Mesenchymal stem cell (in vitro differentiated cells and primary cell): ENCODE results near the gene INMT.

Experiments
- DNase-seq: peaks from one replicate; pipeline ENCODE4 v3.0.0-alpha.2; 2013
- H2AFZ ChIP-seq: one replicate; pipeline ENCODE4 v1.6.1; 2013; ENCODE audit warnings: low read depth, mild to moderate bottlenecking, control low read depth, inconsistent platforms, low read length, moderate library complexity
- H2AK5ac ChIP-seq: 2 replicates; pipeline ENCODE4 v1.6.1; 2013; ENCODE audit warnings: low read length, moderate library complexity, mild to moderate bottlenecking, inconsistent platforms; ENCODE audit not compliant: severe bottlenecking
- H2BK120ac ChIP-seq: one replicate; pipeline ENCODE4 v1.6.1; 2013; ENCODE audit warnings: low read depth, mild to moderate bottlenecking, inconsistent platforms, low read length, moderate library complexity
- H2BK12ac ChIP-seq, 2 experiments: one replicate each; pipeline ENCODE4 v1.6.1; 2013; ENCODE audit warnings: inconsistent platforms in 2 of 2, low read length in 2 of 2, mild to moderate bottlenecking in 2 of 2, moderate library complexity in 2 of 2, control low read depth in 1 of 2
- H2BK15ac ChIP-seq: one replicate; pipeline ENCODE4 v1.6.1; 2013; ENCODE audit warnings: mild to moderate bottlenecking, low read depth, inconsistent platforms; ENCODE audit not compliant: poor library complexity, severe bottlenecking
- H2BK5ac ChIP-seq: 2 replicates; pipeline ENCODE4 v1.6.1; 2013; ENCODE audit warnings: low read depth, mild to moderate bottlenecking, low read length, control low read depth, inconsistent platforms; ENCODE audit not compliant: poor library complexity, severe bottlenecking
- H3K14ac ChIP-seq, 2 experiments: one replicate each; pipeline ENCODE4 v1.6.1; 2013; ENCODE audit warnings: inconsistent platforms in 2 of 2, low read length in 2 of 2, control low read depth in 1 of 2, mild to moderate bottlenecking in 1 of 2, moderate library complexity in 1 of 2
- H3K18ac ChIP-seq, 2 experiments: one replicate each; pipeline ENCODE4 v1.6.1; 2013; ENCODE audit warnings: inconsistent platforms in 2 of 2, low read length in 2 of 2, control low read depth in 1 of 2, low read depth in 1 of 2, mild to moderate bottlenecking in 1 of 2
- H3K23ac ChIP-seq, 2 experiments: one replicate each; pipeline ENCODE4 v1.6.1; 2013; ENCODE audit warnings: inconsistent platforms in 2 of 2, low read length in 2 of 2, mild to moderate bottlenecking in 2 of 2, moderate library complexity in 2 of 2, control low read depth in 1 of 2
- H3K27ac ChIP-seq: 2 replicates; pipeline ENCODE4 v1.5.1; 2013; ENCODE audit warnings: mild to moderate bottlenecking, moderate library complexity, low read length, control low read depth, inconsistent platforms; ENCODE audit not compliant: poor library complexity, severe bottlenecking
- H3K27me3 ChIP-seq, 2 experiments: 2 replicates each; pipeline versions ENCODE4 v1.6.1 to v1.7.0; 2013; ENCODE audit warnings: low read length in 2 of 2, mild to moderate bottlenecking in 2 of 2, moderate library complexity in 2 of 2, control low read depth in 1 of 2, inconsistent platforms in 1 of 2; ENCODE audit not compliant: control insufficient read depth in 1 of 2, insufficient read depth in 1 of 2
- H3K36me3 ChIP-seq, 2 experiments: 2 replicates each; pipeline versions ENCODE4 v1.6.1 to v1.7.0; 2013; ENCODE audit warnings: low read length in 2 of 2, control low read depth in 1 of 2, inconsistent platforms in 1 of 2, low read depth in 1 of 2, mild to moderate bottlenecking in 1 of 2; ENCODE audit not compliant: insufficient read depth in 2 of 2, control insufficient read depth in 1 of 2
- H3K4ac ChIP-seq, 2 experiments: one replicate each; pipeline ENCODE4 v1.6.1; 2013; ENCODE audit warnings: inconsistent platforms in 2 of 2, low read length in 2 of 2, mild to moderate bottlenecking in 2 of 2, moderate library complexity in 2 of 2, control low read depth in 1 of 2, low read depth in 1 of 2
- H3K4me1 ChIP-seq: 2 replicates; pipeline ENCODE4 v1.6.1; 2013; ENCODE audit warnings: low read depth, low read length, control low read depth; ENCODE audit not compliant: control insufficient read depth, insufficient read depth
- H3K4me2 ChIP-seq: 2 replicates; pipeline ENCODE4 v1.6.1; 2013; ENCODE audit warnings: low read length, mild to moderate bottlenecking, inconsistent platforms; ENCODE audit not compliant: poor library complexity, severe bottlenecking
- H3K4me3 ChIP-seq, 2 experiments: 2 replicates each; pipeline versions ENCODE4 v1.5.1 to v1.7.0; 2013; ENCODE audit warnings: low read length in 2 of 2, mild to moderate bottlenecking in 2 of 2, control low read depth in 1 of 2, low read depth in 1 of 2; ENCODE audit not compliant: insufficient read depth in 1 of 2
- H3K79me1 ChIP-seq: replicated peaks from 2 replicates; pipeline ENCODE4 v1.6.1; 2013; ENCODE audit warnings: mild to moderate bottlenecking, control low read depth, low read length, inconsistent platforms; ENCODE audit not compliant: poor library complexity, severe bottlenecking
- H3K9ac ChIP-seq: 2 replicates; pipeline ENCODE4 v1.7.0; 2013; ENCODE audit warnings: mild to moderate bottlenecking, low read length, moderate library complexity
- H3K9me3 ChIP-seq: 2 replicates; pipeline ENCODE4 v1.7.0; 2013; ENCODE audit warnings: mild to moderate bottlenecking, low read length; ENCODE audit not compliant: control insufficient read depth
- H4K8ac ChIP-seq: one replicate; pipeline ENCODE4 v1.6.1; 2013; ENCODE audit warnings: inconsistent platforms, mild to moderate bottlenecking, low read length, moderate library complexity
- H4K91ac ChIP-seq: one replicate; pipeline ENCODE4 v1.6.1; 2013; ENCODE audit warnings: mild to moderate bottlenecking, low read length, inconsistent platforms
- WGBS: methylation state at CpG from one replicate; pipeline ENCODE4 v1.1.7; 2013; ENCODE audit warnings: mixed read lengths; 5-methylcytosine and 5-hydroxymethylcytosine counted together

The INMT gene

DNA sequence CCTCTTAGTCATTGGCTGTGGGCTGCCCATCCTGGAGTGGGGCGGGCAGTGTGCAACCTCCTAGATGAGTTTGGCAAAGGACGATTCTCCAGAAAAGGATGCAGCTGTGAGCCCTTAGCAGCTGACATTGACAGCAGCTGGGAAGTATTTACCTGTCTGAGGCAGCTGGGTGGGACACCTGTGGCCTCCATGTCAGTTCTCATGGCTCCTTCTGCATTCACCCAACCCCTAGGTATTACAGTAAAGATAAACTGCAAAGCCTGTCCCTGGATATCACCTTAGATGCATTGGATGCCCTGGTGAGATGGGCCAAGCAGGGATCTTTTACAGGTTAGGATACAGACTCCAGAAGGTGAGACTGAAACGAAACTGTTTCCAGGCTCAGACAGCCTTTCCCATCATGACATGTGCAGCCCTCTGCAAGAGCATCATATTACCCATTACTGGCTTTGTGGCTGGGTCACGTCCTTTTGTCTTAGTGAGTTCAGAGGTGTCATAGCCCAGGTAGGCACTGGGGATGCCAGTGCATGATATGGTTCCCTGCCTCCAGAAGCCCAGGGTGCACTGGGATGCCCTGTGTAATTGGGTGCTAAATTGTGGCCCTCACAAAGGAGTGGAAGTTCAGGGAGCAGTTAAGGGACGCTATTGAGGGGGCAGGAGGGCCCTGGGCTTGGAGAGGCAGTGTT, 48.2 kb downstream of the INMT start:
- Histone ChIP-seq H3K9me3 (no peaks in the 10 kb centered on the region), H3K4ac (peak overlapping the region in 1 of 2 experiments; percentile 67), H2AFZ (no peak overlapping the region), H3K36me3 (peaks cover 3 to 8% of the 10 kb centered on the region in 2 experiments), H3K14ac (peak overlapping the region in 1 of 2 experiments; percentile 7), H3K27ac (peak overlapping the region; percentile 90), H2BK15ac (peak overlapping the region; percentile 35), H3K4me3 (no peak overlapping the region), H4K91ac (peak overlapping the region; percentile 87), H3K9ac (peak overlapping the region; percentile 56), H2BK5ac (peak overlapping the region; percentile 47), H3K23ac (peak overlapping the region in 1 of 2 experiments; percentile 43), H3K4me2 (no peak overlapping the region), H2AK5ac (peak overlapping the region; percentile 82), H4K8ac (peak overlapping the region; percentile 8), H3K27me3 (no peaks in the 10 kb centered on the region), H2BK120ac (no peak overlapping the region), H3K79me1 (peaks cover 20% of the 10 kb centered on the region), H3K18ac (peak overlapping the region; percentile 0 to 65), H3K4me1 (peaks cover 52% of the 10 kb centered on the region), H2BK12ac (peak overlapping the region; percentile 9 to 12)
- 55% methylated on average over 5 of the region's 5 CpGs for WGBS
- DNase-seq, result peak; percentile 15

DNA sequence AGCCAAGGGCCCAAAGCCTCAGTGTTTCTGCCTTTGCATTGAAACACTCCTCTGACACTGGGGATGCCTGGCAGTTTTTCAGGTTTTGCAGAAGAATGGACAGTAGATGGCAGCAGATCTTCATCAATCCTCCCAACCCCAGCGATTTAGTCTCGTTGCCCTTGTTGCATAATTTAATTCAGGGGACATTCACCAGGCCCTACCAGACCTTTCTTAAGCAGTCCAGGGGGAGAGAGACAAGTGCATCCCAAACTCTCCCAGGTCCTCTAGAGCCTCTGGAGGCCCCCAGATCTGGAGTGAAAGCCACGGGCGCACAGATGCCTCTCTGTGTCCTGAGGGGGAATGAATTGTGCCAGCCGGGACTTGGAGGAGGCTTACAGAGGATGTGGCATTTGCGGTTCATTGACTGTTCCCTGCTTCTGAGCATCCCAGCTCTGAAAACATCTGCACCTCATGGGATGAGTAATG, 48.9 kb downstream of the INMT start:
- Histone ChIP-seq H2BK5ac (peak overlapping the region; percentile 74), H4K91ac (no peak overlapping the region), H3K9ac (peak overlapping the region; percentile 56), H3K27ac (peak overlapping the region; percentile 90), H3K79me1 (peaks cover 27% of the 10 kb centered on the region), H3K4me1 (peaks cover 52% of the 10 kb centered on the region), H2BK120ac (no peak overlapping the region), H3K36me3 (peaks cover 3 to 8% of the 10 kb centered on the region in 2 experiments), H3K4me2 (peak overlapping the region; percentile 16), H2BK15ac (no peak overlapping the region), H3K18ac (no peak overlapping the region), H2AK5ac (no peak overlapping the region), H3K4me3 (no peak overlapping the region), H4K8ac (peak overlapping the region; percentile 8), H3K4ac (no peak overlapping the region), H3K14ac (no peak overlapping the region), H2AFZ (no peak overlapping the region), H3K23ac (no peak overlapping the region), H3K9me3 (no peaks in the 10 kb centered on the region), H2BK12ac (peak overlapping the region; percentile 12 to 48), H3K27me3 (no peaks in the 10 kb centered on the region)
- peak; percentile 82 for DNase-seq
- 51% methylated on average over 5 of the region's 6 CpGs for WGBS

DNA sequence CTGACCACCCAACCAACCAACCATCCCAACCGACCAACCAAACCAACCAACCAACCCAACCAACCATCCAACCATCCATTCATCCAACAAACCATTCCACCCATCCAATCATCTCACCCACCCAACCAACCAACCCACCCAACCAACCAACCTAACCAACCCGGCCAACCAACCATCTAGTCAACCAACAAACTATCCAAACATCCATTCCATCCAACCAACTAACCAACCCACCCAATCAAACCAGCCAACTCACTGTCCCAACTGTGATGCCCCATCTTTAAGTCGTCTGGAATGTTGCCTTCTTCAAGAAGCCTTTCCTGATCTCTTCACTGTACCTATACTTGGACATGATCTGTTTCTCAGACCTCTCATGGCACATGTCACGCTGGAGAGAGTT, 50.9 kb downstream of the INMT start:
- peaks cover 43% of the 10 kb centered on the region for H3K4me1 ChIP-seq
- peaks cover 3 to 7% of the 10 kb centered on the region in 2 experiments for H3K36me3 ChIP-seq
- peak overlapping the region; percentile 51 to 100 for H2BK12ac ChIP-seq
- no peak overlapping the region for H2AFZ ChIP-seq
- peak overlapping the region; percentile 37 for H2AK5ac ChIP-seq
- no peak overlapping the region for H3K23ac ChIP-seq
- H3K27me3 ChIP-seq, result no peaks in the 10 kb centered on the region
- no peak overlapping the region for H3K4ac ChIP-seq
- peak overlapping the region; percentile 93 for H2BK120ac ChIP-seq
- H3K9me3 ChIP-seq, result no peaks in the 10 kb centered on the region
- H3K18ac ChIP-seq, result peak overlapping the region; percentile 23 to 28
- no peak overlapping the region for H3K4me3 ChIP-seq
- H3K27ac ChIP-seq, result no peak overlapping the region
- H3K9ac ChIP-seq, result no peak overlapping the region
- DNase-seq, result no peak
- peak overlapping the region in 1 of 2 experiments; percentile 55 for H3K14ac ChIP-seq
- H2BK15ac ChIP-seq, result peak overlapping the region; percentile 41
- no peak overlapping the region for H4K8ac ChIP-seq
- H3K79me1 ChIP-seq, result peaks cover 32% of the 10 kb centered on the region
- no peak overlapping the region for H3K4me2 ChIP-seq
- no peak overlapping the region for H2BK5ac ChIP-seq
- WGBS, result 96% methylated on average over 4 of the region's 4 CpGs
- no peak overlapping the region for H4K91ac ChIP-seq

DNA sequence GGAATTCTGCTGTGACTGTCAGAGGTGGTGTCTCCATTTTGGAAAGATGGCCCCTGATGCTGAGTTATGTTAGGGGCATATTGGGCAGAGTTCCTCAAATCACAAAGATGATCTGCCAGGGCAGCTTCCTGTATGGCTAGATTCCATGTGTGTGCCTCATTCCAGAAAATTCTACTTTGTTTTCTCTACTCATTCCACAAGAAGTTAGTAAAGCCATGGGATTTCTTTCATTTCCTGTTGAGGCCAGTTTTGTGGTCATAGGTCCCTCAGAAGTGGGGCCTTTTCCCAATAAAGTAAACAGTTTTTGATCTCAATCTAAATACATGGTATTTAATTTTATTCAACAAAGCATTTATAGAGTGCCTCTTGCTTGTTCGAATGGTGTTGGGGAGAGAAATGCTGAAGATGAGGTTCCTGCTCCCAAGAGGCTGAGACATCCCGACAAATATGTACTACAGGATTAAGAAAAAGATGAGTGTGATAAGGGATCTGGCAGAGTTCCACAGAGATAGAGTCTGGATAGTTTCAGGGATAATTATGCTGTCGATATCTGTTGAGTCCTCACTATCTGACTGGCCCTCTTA, 52.2 kb downstream of the INMT start:
- peak overlapping the region; percentile 78 for H2BK5ac ChIP-seq
- no peak overlapping the region for H3K4me2 ChIP-seq
- peak; percentile 89 for DNase-seq
- H3K4me3 ChIP-seq, result peak overlapping the region in 1 of 2 experiments; percentile 7
- peaks cover 3% of the 10 kb centered on the region in 2 experiments for H3K36me3 ChIP-seq
- H3K9ac ChIP-seq, result peak overlapping the region; percentile 35
- no peaks in the 10 kb centered on the region for H3K9me3 ChIP-seq
- peak overlapping the region; percentile 3 for H2BK15ac ChIP-seq
- no peak overlapping the region for H2AFZ ChIP-seq
- no peak overlapping the region for H3K14ac ChIP-seq
- H2BK12ac ChIP-seq, result peak overlapping the region in 1 of 2 experiments; percentile 100
- H4K91ac ChIP-seq, result peak overlapping the region; percentile 88
- no peak overlapping the region for H3K23ac ChIP-seq
- H3K27me3 ChIP-seq, result no peaks in the 10 kb centered on the region
- peaks cover 32% of the 10 kb centered on the region for H3K79me1 ChIP-seq
- peaks cover 39% of the 10 kb centered on the region for H3K4me1 ChIP-seq
- H3K18ac ChIP-seq, result peak overlapping the region; percentile 92 to 95
- H2AK5ac ChIP-seq, result peak overlapping the region; percentile 100
- WGBS, result 0% methylated on average over 2 of the region's 3 CpGs
- peak overlapping the region; percentile 97 for H4K8ac ChIP-seq
- H2BK120ac ChIP-seq, result peak overlapping the region; percentile 93
- peak overlapping the region; percentile 81 to 96 for H3K4ac ChIP-seq
- H3K27ac ChIP-seq, result peak overlapping the region; percentile 89
